ENCODE measurements around the gene TRAPPC8. TPM values are rescaled to one million over a fixed set of nuclear protein-coding genes. Genes with fewer than 3 reads are reported as not detected.

TRAPPC8 gene
- polyA plus RNA-seq, 2 of the 4 experiments (the other 2 are of a cell fraction), result 12.2 to 41.8 TPM

GRCh38 chr18:31850844-31851243 lies 92.1 kb downstream of the TRAPPC8 start:
- ATAC-seq (no peak), DNase-seq (ENCODE audit: low read depth in 1 of 2, low spot score in 1 of 2) (no peak), FAIRE-seq (no peak)
- Histone ChIP-seq H3K4me2 (no peak overlapping the region), H3K4me1 (no peaks in the 10 kb centered on the region), H3K9me3 (no peaks in the 10 kb centered on the region), H3K27ac (no peak overlapping the region), H3K4me3 (no peak overlapping the region)
- WGBS (ENCODE audit: missing lambda C conversion rate), result 79% methylated on average over 1 of the region's 1 CpG
- POLR2A ChIA-PET, result no interaction called here
- CTCF ChIA-PET, result interaction anchor here (0.7 kb wide), 1 partner anchor 13 kb away, joined by 3 read pairs; no protein-coding TSS in a partner anchor
- TF ChIP-seq POLR2AphosphoS2 (conservative IDR thresholded peaks at IDR 0.05; ENCODE audit: low read length) (no peak), ZNF302 (CRISPR knock-in tag; IDR thresholded peaks at IDR 0.05) (no peak), CBX2 (IDR thresholded peaks at IDR 0.05; ENCODE audit: borderline replicate concordance, low read depth) (no peak)

DNA sequence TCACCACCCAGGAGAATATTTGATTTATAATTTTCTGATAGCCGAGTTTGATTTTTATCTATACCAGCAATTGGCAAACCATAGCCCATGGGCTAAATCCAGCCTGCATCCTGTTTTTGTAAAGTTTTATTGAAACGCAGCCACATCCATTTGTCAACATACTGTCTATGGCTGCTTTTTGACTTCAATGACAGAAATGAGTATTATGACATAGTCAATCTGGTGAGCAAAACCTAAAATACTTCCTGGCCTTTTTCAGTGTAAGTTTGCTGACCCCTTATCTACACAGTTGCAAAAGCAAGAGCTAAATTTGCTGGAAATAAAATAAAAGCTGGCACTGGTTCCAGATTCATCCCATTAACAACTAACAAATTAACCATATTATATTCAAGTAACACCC lies 102.4 kb downstream of the TRAPPC8 start:
- ChIA-PET CTCF (no interaction called here), POLR2A (no interaction called here)
- TF ChIP-seq KDM5A (IDR thresholded peaks at IDR 0.05), result no peak
- no peak for ATAC-seq
- H3K9me3 ChIP-seq, result no peaks in the 10 kb centered on the region
- no peaks in the 10 kb centered on the region for H3K4me1 ChIP-seq
- 90% methylated on average over 2 of the region's 2 CpGs for WGBS (ENCODE audit: missing lambda C conversion rate)
- no peak for DNase-seq (ENCODE audit: low read depth in 1 of 2, low spot score in 1 of 2)
- H3K4me2 ChIP-seq, result no peak overlapping the region
- no peak overlapping the region for H3K4me3 ChIP-seq
- no peak overlapping the region for H3K27ac ChIP-seq
- no peak for FAIRE-seq

GRCh38 chr18:31837879-31838278 lies 105.0 kb downstream of the TRAPPC8 start:
- H3K9me3 ChIP-seq, result no peaks in the 10 kb centered on the region
- no peak overlapping the region for H3K4me3 ChIP-seq
- no peak overlapping the region for H3K27ac ChIP-seq
- ChIA-PET POLR2A (no interaction called here), CTCF (interaction anchor here (0.5 to 0.7 kb wide), 2 partner anchors 13 to 280 kb away, joined by 3 read pairs; no protein-coding TSS in a partner anchor)
- H3K4me2 ChIP-seq, result no peak overlapping the region
- TF ChIP-seq NFE2L2 (conservative IDR thresholded peaks at IDR 0.05; ENCODE audit: low read length) (no peak), CHD4 (IDR thresholded peaks at IDR 0.05; ENCODE audit: borderline replicate concordance) (no peak), CHD2 (IDR thresholded peaks at IDR 0.05; ENCODE audit: low read length, partially characterized antibody) (no peak), RNF2 (IDR thresholded peaks at IDR 0.05; ENCODE audit: borderline replicate concordance, low read depth) (no peak)
- FAIRE-seq (no peak), DNase-seq (ENCODE audit: low read depth in 1 of 2, low spot score in 1 of 2) (no peak), ATAC-seq (no peak)
- 85% methylated on average over 3 of the region's 3 CpGs for WGBS (ENCODE audit: missing lambda C conversion rate)
- H3K4me1 ChIP-seq, result no peaks in the 10 kb centered on the region

DNA sequence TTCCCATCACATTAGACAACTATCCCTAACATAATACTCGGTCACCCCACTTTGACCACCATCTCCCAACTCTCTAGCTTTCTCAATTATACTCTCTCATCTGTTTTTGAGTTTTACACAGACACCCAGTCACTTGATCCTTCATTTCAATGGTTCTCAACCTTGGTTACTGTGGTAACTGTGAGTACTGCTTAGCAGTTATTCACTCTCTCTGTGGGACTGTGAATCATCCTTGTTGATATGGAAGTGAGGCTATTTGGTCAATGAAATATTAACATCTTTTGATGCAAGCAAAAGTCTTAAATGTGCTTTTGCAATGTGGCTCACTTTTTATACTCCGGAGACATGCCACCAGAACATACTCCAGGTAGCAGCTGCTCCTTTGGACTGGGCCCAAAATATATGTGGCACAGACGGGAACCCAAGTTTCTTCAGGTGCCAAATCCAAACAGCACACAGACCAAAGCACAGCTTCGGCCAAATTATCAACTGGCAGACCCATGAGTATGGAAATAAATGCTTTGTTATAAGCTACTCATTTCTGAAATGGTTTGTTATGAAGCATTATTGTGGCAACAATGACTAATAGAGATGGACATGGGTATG lies 107.3 kb downstream of the TRAPPC8 start:
- POLR2A ChIA-PET, result no interaction called here
- ATAC-seq, result no peak

More for the DNA sequence above, 107.3 kb downstream of the TRAPPC8 start:
- FAIRE-seq, result no peak
- Histone ChIP-seq H3K4me2 (no peak overlapping the region), H3K4me1 (no peaks in the 10 kb centered on the region), H3K27ac (no peak overlapping the region), H3K9me3 (no peaks in the 10 kb centered on the region), H3K4me3 (no peak overlapping the region)
- CTCF ChIA-PET, result no interaction called here
- DNase-seq (ENCODE audit: low read depth in 1 of 2, low spot score in 1 of 2), result no peak
- WGBS (ENCODE audit: missing lambda C conversion rate), result 94% methylated on average over 4 of the region's 4 CpGs
- TF ChIP-seq PHF8 (IDR thresholded peaks at IDR 0.05; ENCODE audit: borderline replicate concordance, low read depth), result no peak
- TF ChIP-seq, protein P1, sequence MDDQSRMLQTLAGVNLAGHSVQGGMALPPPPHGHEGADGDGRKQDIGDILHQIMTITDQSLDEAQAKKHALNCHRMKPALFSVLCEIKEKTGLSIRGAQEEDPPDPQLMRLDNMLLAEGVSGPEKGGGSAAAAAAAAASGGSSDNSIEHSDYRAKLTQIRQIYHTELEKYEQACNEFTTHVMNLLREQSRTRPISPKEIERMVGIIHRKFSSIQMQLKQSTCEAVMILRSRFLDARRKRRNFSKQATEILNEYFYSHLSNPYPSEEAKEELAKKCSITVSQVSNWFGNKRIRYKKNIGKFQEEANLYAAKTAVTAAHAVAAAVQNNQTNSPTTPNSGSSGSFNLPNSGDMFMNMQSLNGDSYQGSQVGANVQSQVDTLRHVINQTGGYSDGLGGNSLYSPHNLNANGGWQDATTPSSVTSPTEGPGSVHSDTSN (IDR thresholded peaks at IDR 0.05), result no peak
- TF ChIP-seq FOXS1 (CRISPR knock-in tag; IDR thresholded peaks at IDR 0.05), result no peak
- TF ChIP-seq ESRRA (IDR thresholded peaks at IDR 0.05; ENCODE audit: borderline replicate concordance, low read length), result no peak
- TF ChIP-seq TP53 (CRISPR knock-in tag; IDR thresholded peaks at IDR 0.05), result no peak
- no peak for TF ChIP-seq MYC (IDR thresholded peaks at IDR 0.05; ENCODE audit: borderline replicate concordance, low read length)
- TF ChIP-seq ELK1 (IDR thresholded peaks at IDR 0.05; ENCODE audit: low read depth, low read length), result no peak
- TF ChIP-seq CEBPB (IDR thresholded peaks at IDR 0.05), result no peak

Data from A549 (cell line).